CD4-positive, alpha-beta T cell treated with Interleukin-6 for 4 hours (primary cell): ENCODE measurements around the gene MUC5AC.
"Not testable (repeated sequence)": the region's sequence is repeated elsewhere in the genome, so short reads cannot be mapped to it uniquely, and the experiment has no call there.

Source experiments
- DNase-seq: peaks from one replicate; pipeline ENCODE4 v3.0.0-alpha.2; 2020; ENCODE audit warnings: mixed read lengths

Gene MUC5AC

GRCh38 chr11:1179641-1180040 lies 21.9 kb downstream of the MUC5AC start:
- no peak for DNase-seq

- no peak for DNase-seq
Observed at GRCh38 chr11:1180171-1180570, 22.4 kb downstream of the MUC5AC start.

GRCh38 chr11:1180947-1181391 lies 23.2 kb downstream of the MUC5AC start:
- DNase-seq: no peak

GRCh38 chr11:1181420-1181819 lies 23.7 kb downstream of the MUC5AC start:
- DNase-seq: no peak

- DNase-seq: no peak
Observed at GRCh38 chr11:1181853-1182535, 24.2 kb downstream of the MUC5AC start.

- DNase-seq: not testable (repeated sequence)
Observed at GRCh38 chr11:1184139-1184538, 26.4 kb downstream of the MUC5AC start.

GRCh38 chr11:1188451-1189130 lies 30.8 kb downstream of the MUC5AC start:
- not testable (repeated sequence) for DNase-seq

- not testable (repeated sequence) for DNase-seq
Observed at GRCh38 chr11:1189816-1190215, 32.1 kb downstream of the MUC5AC start.

- DNase-seq: not testable (repeated sequence)
Observed at GRCh38 chr11:1191786-1192470, 34.2 kb downstream of the MUC5AC start.

- no peak for DNase-seq
Observed at GRCh38 chr11:1192741-1193325, 35.1 kb downstream of the MUC5AC start.

GRCh38 chr11:1193326-1194230 lies 35.8 kb downstream of the MUC5AC start:
- no peak for DNase-seq

GRCh38 chr11:1194231-1194976 lies 36.7 kb downstream of the MUC5AC start:
- DNase-seq: no peak

- DNase-seq: no peak
Observed at GRCh38 chr11:1194977-1195681, 37.4 kb downstream of the MUC5AC start.

- no peak for DNase-seq
Observed at GRCh38 chr11:1195682-1196515, 38.1 kb downstream of the MUC5AC start.

- no peak for DNase-seq
Observed at GRCh38 chr11:1196516-1197391, 39.0 kb downstream of the MUC5AC start.

GRCh38 chr11:1197431-1197885 lies 39.7 kb downstream of the MUC5AC start:
- no peak for DNase-seq

- DNase-seq: no peak
Observed at GRCh38 chr11:1197886-1198560, 40.3 kb downstream of the MUC5AC start.

GRCh38 chr11:1198561-1199240 lies 40.9 kb downstream of the MUC5AC start:
- DNase-seq: no peak
